HG02885 (cell line): ENCODE data around the gene TMA16.

Source experiments
- ATAC-seq: cut with Tn5 transposase; IDR thresholded peaks from one replicate; pipeline ENCODE4 v1.9.1; 2021; ENCODE audit warnings: mild to moderate bottlenecking; ENCODE audit not compliant: unreplicated experiment, poor library complexity

TMA16 gene

GRCh38 chr4:163556650-163557391, 62.3 kb downstream of the TMA16 start:
- no peak for ATAC-seq

GRCh38 chr4:163558539-163559044, 64.1 kb downstream of the TMA16 start:
- ATAC-seq, result peak; percentile 66

GRCh38 chr4:163562496-163562895, 68.0 kb downstream of the TMA16 start:
- no peak for ATAC-seq

GRCh38 chr4:163563592-163563991, 69.1 kb downstream of the TMA16 start:
- no peak for ATAC-seq

GRCh38 chr4:163564221-163564720, 69.8 kb downstream of the TMA16 start:
- no peak for ATAC-seq

GRCh38 chr4:163565226-163566135, 71.0 kb downstream of the TMA16 start:
- ATAC-seq, result no peak

GRCh38 chr4:163566257-163566796, 71.8 kb downstream of the TMA16 start:
- no peak for ATAC-seq

GRCh38 chr4:163568843-163569242, 74.4 kb downstream of the TMA16 start:
- peak; percentile 93 for ATAC-seq
